SK-N-SH (cell line): Measurements from ENCODE around the gene LTBP1. TPM values are rescaled to one million over a fixed set of nuclear protein-coding genes. Genes with fewer than 3 reads are reported as not detected.

Experiments used
- CTCF ChIA-PET: fragments of 300-600, 350-600 bp; formaldehyde crosslinking; extraction: SDS; loops from one replicate; lab custom pipeline; 2021; lab: Yijun Ruan, JAX
- POLR2A ChIA-PET: fragments of 350-600 bp; sonication (Branson Sonifier 250); formaldehyde crosslinking; extraction: SDS; loops from one replicate; lab custom pipeline; 2020; ENCODE audit warnings: antibody characterized with exemption, inconsistent platforms; lab: Yijun Ruan, JAX
- DNase-seq: peaks from one replicate; pipeline ENCODE4 v3.0.0; 2012
- H2AFZ ChIP-seq: fragments of 200-600 bp; sonication (generic); 2 replicates; pipeline ENCODE4 v1.8.1; 2016; ENCODE audit warnings: antibody characterized with exemption, mild to moderate bottlenecking, low read depth
- H3F3A ChIP-seq: fragments of 200-600 bp; sonication (generic); replicated peaks from 2 replicates; pipeline ENCODE3; 2016; ENCODE audit warnings: antibody characterized with exemption, mild to moderate bottlenecking; ENCODE audit not compliant: insufficient read depth
- H3K27ac ChIP-seq, 2 experiments: fragments of 200-500 bp in 1 of 2; fragments of 200-600 bp in 1 of 2; sonication (Bioruptor generic) in 1 of 2; sonication (generic), shearing (Covaris generic) in 1 of 2; 2 replicates each; pipeline versions ENCODE4 v1.5.1 to v1.6.1; 2014 to 2016; ENCODE audit warnings: low read depth in 2 of 2, inconsistent platforms in 1 of 2, low read length in 1 of 2, mild to moderate bottlenecking in 1 of 2, mixed read lengths in 1 of 2
- H3K27me3 ChIP-seq: fragments of 200-600 bp; sonication (generic), shearing (Covaris generic); 2 replicates; pipeline ENCODE4 v1.6.1; 2016; ENCODE audit warnings: mixed run types; ENCODE audit not compliant: insufficient read depth
- H3K36me3 ChIP-seq, 2 experiments: fragments of 200-500 bp in 1 of 2; fragments of 200-600 bp in 1 of 2; sonication (Bioruptor generic) in 1 of 2; sonication (generic) in 1 of 2; replicated peaks in 1 of 2; 2 replicates each; pipeline versions ENCODE3 to v1.5.1; 2014 to 2016; ENCODE audit warnings: low read length in 1 of 2, mild to moderate bottlenecking in 1 of 2; ENCODE audit not compliant: insufficient read depth in 2 of 2, control insufficient read depth in 1 of 2
- H3K4me1 ChIP-seq, 2 experiments: fragments of 200-500 bp in 1 of 2; fragments of 200-600 bp in 1 of 2; sonication (Bioruptor generic) in 1 of 2; sonication (generic), shearing (Covaris generic) in 1 of 2; 2 replicates each; pipeline versions ENCODE4 v1.5.1 to v1.6.1; 2014 to 2016; ENCODE audit warnings: low read depth in 1 of 2, low read length in 1 of 2, mixed run types in 1 of 2; ENCODE audit not compliant: insufficient read depth in 2 of 2, control insufficient read depth in 1 of 2
- H3K4me2 ChIP-seq: fragments of 200-600 bp; sonication (generic), shearing (Covaris generic); 2 replicates; pipeline ENCODE4 v1.6.1; 2017; ENCODE audit warnings: mixed run types
- H3K4me3 ChIP-seq, 2 experiments: fragments of 200-500 bp in 1 of 2; fragments of 200-600 bp in 1 of 2; sonication (Bioruptor generic) in 1 of 2; sonication (generic), shearing (Covaris generic) in 1 of 2; 2 replicates each; pipeline versions ENCODE4 v1.5.1 to v1.8.1; 2014 to 2016; ENCODE audit warnings: low read depth in 2 of 2, inconsistent platforms in 1 of 2, low read length in 1 of 2, mild to moderate bottlenecking in 1 of 2, mixed read lengths in 1 of 2, moderate library complexity in 1 of 2
- H3K79me2 ChIP-seq: fragments of 200-600 bp; sonication (generic); 2 replicates; pipeline ENCODE4 v1.8.1; 2017; ENCODE audit warnings: mild to moderate bottlenecking; ENCODE audit not compliant: insufficient read depth
- H3K9ac ChIP-seq: fragments of 200-600 bp; sonication (generic); 2 replicates; pipeline ENCODE4 v1.6.1; 2017; ENCODE audit warnings: mixed run types
- H3K9me2 ChIP-seq: fragments of 200-600 bp; sonication (generic); 2 replicates; pipeline ENCODE4 v1.6.1; 2017; ENCODE audit warnings: mixed run types
- H3K9me3 ChIP-seq: fragments of 200-600 bp; sonication (generic); 2 replicates; pipeline ENCODE4 v1.6.1; 2017; ENCODE audit warnings: mixed run types, mild to moderate bottlenecking, moderate library complexity
- H4K20me1 ChIP-seq: fragments of 200-600 bp; sonication (generic); 2 replicates; pipeline ENCODE4 v1.6.1; 2017; ENCODE audit warnings: mild to moderate bottlenecking, mixed run types; ENCODE audit not compliant: insufficient read depth
- ELF1 ChIP-seq: IDR thresholded peaks from 2 replicates; pipeline ENCODE4 v1.4.0; 2012
- EZH2phosphoT487 ChIP-seq: fragments of 200-600 bp; sonication (generic); IDR thresholded peaks from 2 replicates; pipeline ENCODE4 v1.6.1; 2017; ENCODE audit warnings: low read depth, mixed run types, mild to moderate bottlenecking, antibody characterized with exemption, moderate library complexity, borderline replicate concordance
- FOXJ3 ChIP-seq: sonication (generic); formaldehyde crosslinking; IDR thresholded peaks from 2 replicates; pipeline ENCODE4 v1.5.1; 2020; ENCODE audit warnings: mild to moderate bottlenecking, missing genetic modification reagents
- FOXM1 ChIP-seq: IDR thresholded peaks from 2 replicates; pipeline ENCODE4 v1.4.0; 2012; ENCODE audit warnings: low read depth, mild to moderate bottlenecking
- GATA2 ChIP-seq: sonication (generic); formaldehyde crosslinking; IDR thresholded peaks from 2 replicates; pipeline ENCODE4 v1.5.0; 2020; ENCODE audit warnings: mild to moderate bottlenecking, missing genetic modification reagents
- IRF3 ChIP-seq: fragments of 150-350 bp; IDR thresholded peaks from 2 replicates; pipeline ENCODE4 v1.6.1; 2016; ENCODE audit warnings: mild to moderate bottlenecking, low read depth, low read length
- MEF2A ChIP-seq: IDR thresholded peaks from 2 replicates; pipeline ENCODE4 v1.4.0; 2012; ENCODE audit warnings: low read depth, borderline replicate concordance
- MXI1 ChIP-seq: IDR thresholded peaks from 2 replicates; pipeline ENCODE4 v1.6.1; 2012; ENCODE audit warnings: mild to moderate bottlenecking, low read depth, low read length, improper control_type of control experiment
- NRF1 ChIP-seq: IDR thresholded peaks from 2 replicates; pipeline ENCODE4 v1.6.1; 2012; ENCODE audit warnings: low read depth, mild to moderate bottlenecking, low read length
- POLR2AphosphoS5 ChIP-seq: IDR thresholded peaks from 2 replicates; pipeline ENCODE4 v1.6.1; 2012; ENCODE audit warnings: low read depth, low read length
- RXRA ChIP-seq: IDR thresholded peaks from 2 replicates; pipeline ENCODE4 v1.4.0; 2012; ENCODE audit warnings: low read depth, mild to moderate bottlenecking, borderline replicate concordance
- SIN3A ChIP-seq: IDR thresholded peaks from 2 replicates; pipeline ENCODE4 v1.6.1; 2012; ENCODE audit warnings: low read depth, mild to moderate bottlenecking, low read length, moderate library complexity, borderline replicate concordance
- TCF12 ChIP-seq: IDR thresholded peaks from 2 replicates; pipeline ENCODE4 v1.4.0; 2012
- YY1 ChIP-seq: IDR thresholded peaks from 2 replicates; pipeline ENCODE4 v1.4.0; 2012; ENCODE audit warnings: low read depth, mild to moderate bottlenecking
- WGBS: methylation state at CpG from one replicate; pipeline ENCODE4 v1.1.6; 2017; ENCODE audit warnings: low lambda C conversion rate; 5-methylcytosine and 5-hydroxymethylcytosine counted together
- polyA plus RNA-seq, 3 experiments: library from polyadenylated mRNA; depleted of rRNA; stranded (reverse); fragments of >200 nt; gene quantifications; 2 replicates each; pipeline ENCODE4 v1.2.3, GENCODE V29; 2012
- TF ChIP-seq, protein P1 (sequence below): fragments of 150-350 bp; IDR thresholded peaks from 2 replicates; pipeline ENCODE4 v1.6.1; 2017; ENCODE audit warnings: antibody characterized with exemption, low read length, low read depth, borderline replicate concordance
- TF ChIP-seq, protein P2 (sequence below): IDR thresholded peaks from 2 replicates; pipeline ENCODE4 v1.4.0; 2012; ENCODE audit warnings: low read depth, borderline replicate concordance
- TF ChIP-seq, protein P3 (sequence below): IDR thresholded peaks from 2 replicates; pipeline ENCODE4 v1.4.0; 2012; ENCODE audit warnings: low read depth

The LTBP1 gene
- polyA plus RNA-seq, 1 of the 3 experiments (the other 2 are of a cell fraction), result 467 TPM

DNA sequence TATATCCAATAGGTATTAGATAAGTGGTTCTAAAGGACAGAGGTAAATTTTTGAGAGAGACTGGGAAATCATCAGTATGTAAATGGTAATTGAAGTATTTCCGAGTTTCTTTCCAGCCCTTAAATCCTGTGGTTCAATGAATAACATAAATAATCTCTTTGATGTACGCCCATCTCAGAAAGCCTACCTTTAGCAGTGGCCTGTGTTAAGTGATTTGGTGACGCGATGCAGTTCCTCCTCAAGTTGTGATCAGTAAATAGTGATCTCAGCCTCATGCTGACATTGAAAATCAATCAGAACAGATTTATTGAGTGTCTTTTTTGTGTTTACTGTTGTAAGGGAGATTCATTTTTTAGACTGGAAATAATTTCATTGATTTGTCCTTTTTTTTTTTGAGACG lies 392.5 kb downstream of the LTBP1 start (continued):
- TF ChIP-seq GATA2 (CRISPR knock-in tag), result no peak
- TF ChIP-seq, all 33 proteins: peak for 0

DNA sequence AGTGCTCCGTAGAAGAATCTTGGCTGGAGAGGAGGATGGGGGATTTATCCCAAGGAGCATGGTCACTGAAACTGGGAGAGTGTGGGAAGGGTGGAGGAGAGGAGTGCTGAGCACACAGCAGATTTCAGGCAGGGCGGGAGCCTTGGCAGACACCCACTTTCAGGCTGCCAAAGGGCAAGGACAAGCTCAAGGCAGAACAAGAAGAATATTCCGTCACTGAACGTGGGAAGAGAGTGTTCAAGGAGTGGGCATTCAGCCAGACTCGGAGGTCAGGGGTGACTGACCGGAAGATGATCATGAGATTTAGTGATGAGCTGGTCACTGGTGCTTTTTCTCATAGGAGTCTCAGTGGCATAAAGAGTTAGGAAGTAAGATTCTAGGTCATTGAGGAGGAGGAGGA lies 393.5 kb downstream of the LTBP1 start:
- WGBS, result 50% methylated on average over 6 of the region's 6 CpGs
- H3K27ac ChIP-seq, result peak overlapping the region in 1 of 2 experiments; percentile 4; a peak in 1 of 4 replicates
- 0 out of 4 replicates have a peak, but pooled peaks cover 0 to 5% of the 10 kb centered on the region in 2 experiments for H3K4me1 ChIP-seq
- no peak overlapping the region for H3K4me2 ChIP-seq
- H3K4me3 ChIP-seq, result no peak overlapping the region
- TF ChIP-seq POLR2AphosphoS5, result 0 out of 2 replicates have a peak, but pooled peaks have one; percentile 7
- no peak for TF ChIP-seq EZH2phosphoT487
- TF ChIP-seq ELF1, result no peak
- no peak for TF ChIP-seq RXRA
- H3K79me2 ChIP-seq, result no peaks in the 10 kb centered on the region
- ChIA-PET CTCF (no interaction called here), POLR2A (no interaction called here)
- H3K27me3 ChIP-seq, result no peaks in the 10 kb centered on the region
- H3K9ac ChIP-seq, result no peak overlapping the region
- peaks cover 33 to 77% of the 10 kb centered on the region in 2 experiments for H3K36me3 ChIP-seq
- no peaks in the 10 kb centered on the region for H3K9me2 ChIP-seq
- H3F3A ChIP-seq, result peaks cover 4% of the 10 kb centered on the region
- no peaks in the 10 kb centered on the region for H3K9me3 ChIP-seq
- H4K20me1 ChIP-seq, result no peaks in the 10 kb centered on the region
- H2AFZ ChIP-seq, result no peak overlapping the region
- DNase-seq, result no peak

DNA sequence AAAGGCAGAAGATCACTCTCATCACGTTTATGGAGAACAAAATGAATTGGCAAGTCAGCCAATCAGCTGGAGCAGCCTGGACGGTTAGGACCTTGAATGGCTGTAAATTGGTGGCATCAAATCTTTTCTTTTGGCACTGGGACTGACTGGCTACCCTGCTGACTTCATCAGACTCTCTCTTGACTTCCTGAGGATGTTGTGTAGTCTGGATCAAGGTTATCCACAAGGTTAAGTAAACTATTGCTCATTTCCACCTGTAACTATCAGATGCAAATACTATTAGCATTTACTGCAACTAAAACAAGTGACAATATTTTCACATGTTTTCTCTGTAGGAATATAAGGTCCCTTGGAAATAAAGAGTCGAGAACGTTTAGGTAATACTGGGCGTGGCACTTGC lies 395.4 kb downstream of the LTBP1 start:
- Histone ChIP-seq H3K9me3 (no peaks in the 10 kb centered on the region), H3K4me1 (0 out of 4 replicates have a peak, but pooled peaks cover 0 to 5% of the 10 kb centered on the region in 2 experiments), H3K36me3 (peaks cover 15 to 77% of the 10 kb centered on the region in 2 experiments), H3K4me2 (no peak overlapping the region), H3F3A (peaks cover 4% of the 10 kb centered on the region), H2AFZ (no peak overlapping the region), H3K27ac (0 out of 4 replicates have a peak overlapping the region, but pooled peaks of 1 of the 2 experiments have one; percentile 1), H3K4me3 (no peak overlapping the region), H3K9ac (no peak overlapping the region), H3K27me3 (no peaks in the 10 kb centered on the region), H3K9me2 (no peaks in the 10 kb centered on the region), H3K79me2 (no peaks in the 10 kb centered on the region), H4K20me1 (no peaks in the 10 kb centered on the region)
- no peak for TF ChIP-seq SIN3A
- no peak for TF ChIP-seq IRF3
- no peak for TF ChIP-seq FOXJ3
- TF ChIP-seq YY1, result no peak
- no peak for TF ChIP-seq MXI1
- TF ChIP-seq, protein P1, sequence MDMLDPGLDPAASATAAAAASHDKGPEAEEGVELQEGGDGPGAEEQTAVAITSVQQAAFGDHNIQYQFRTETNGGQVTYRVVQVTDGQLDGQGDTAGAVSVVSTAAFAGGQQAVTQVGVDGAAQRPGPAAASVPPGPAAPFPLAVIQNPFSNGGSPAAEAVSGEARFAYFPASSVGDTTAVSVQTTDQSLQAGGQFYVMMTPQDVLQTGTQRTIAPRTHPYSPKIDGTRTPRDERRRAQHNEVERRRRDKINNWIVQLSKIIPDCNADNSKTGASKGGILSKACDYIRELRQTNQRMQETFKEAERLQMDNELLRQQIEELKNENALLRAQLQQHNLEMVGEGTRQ, result no peak
- TF ChIP-seq, protein P2, sequence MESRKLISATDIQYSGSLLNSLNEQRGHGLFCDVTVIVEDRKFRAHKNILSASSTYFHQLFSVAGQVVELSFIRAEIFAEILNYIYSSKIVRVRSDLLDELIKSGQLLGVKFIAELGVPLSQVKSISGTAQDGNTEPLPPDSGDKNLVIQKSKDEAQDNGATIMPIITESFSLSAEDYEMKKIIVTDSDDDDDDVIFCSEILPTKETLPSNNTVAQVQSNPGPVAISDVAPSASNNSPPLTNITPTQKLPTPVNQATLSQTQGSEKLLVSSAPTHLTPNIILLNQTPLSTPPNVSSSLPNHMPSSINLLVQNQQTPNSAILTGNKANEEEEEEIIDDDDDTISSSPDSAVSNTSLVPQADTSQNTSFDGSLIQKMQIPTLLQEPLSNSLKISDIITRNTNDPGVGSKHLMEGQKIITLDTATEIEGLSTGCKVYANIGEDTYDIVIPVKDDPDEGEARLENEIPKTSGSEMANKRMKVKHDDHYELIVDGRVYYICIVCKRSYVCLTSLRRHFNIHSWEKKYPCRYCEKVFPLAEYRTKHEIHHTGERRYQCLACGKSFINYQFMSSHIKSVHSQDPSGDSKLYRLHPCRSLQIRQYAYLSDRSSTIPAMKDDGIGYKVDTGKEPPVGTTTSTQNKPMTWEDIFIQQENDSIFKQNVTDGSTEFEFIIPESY, result no peak
- no peak for TF ChIP-seq MEF2A
- no peak for TF ChIP-seq NRF1
- no peak for TF ChIP-seq TCF12
- TF ChIP-seq EZH2phosphoT487, result no peak
- TF ChIP-seq FOXM1, result no peak
- no peak for TF ChIP-seq ELF1
- TF ChIP-seq, protein P3, sequence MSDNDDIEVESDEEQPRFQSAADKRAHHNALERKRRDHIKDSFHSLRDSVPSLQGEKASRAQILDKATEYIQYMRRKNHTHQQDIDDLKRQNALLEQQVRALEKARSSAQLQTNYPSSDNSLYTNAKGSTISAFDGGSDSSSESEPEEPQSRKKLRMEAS, result no peak
- ChIA-PET CTCF (no interaction called here), POLR2A (no interaction called here)
- DNase-seq, result no peak
- 44% methylated on average over 5 of the region's 5 CpGs for WGBS
